Measurements from ENCODE around the gene RARRES2. TPM values are rescaled to one million over a fixed set of nuclear protein-coding genes. Genes with fewer than 3 reads are reported as not detected.

RARRES2 gene
- total and polyA plus RNA-seq, 2 of the 13 experiments (the other 11 are each of a cell fraction or from before 2014, with no cell fraction given), result 134 to 172 TPM

GRCh38 chr7:150368096-150368883 lies 26.9 kb upstream of the RARRES2 start, which contains the start of gene REPIN1 (continued):
- TF ChIP-seq, protein P1, sequence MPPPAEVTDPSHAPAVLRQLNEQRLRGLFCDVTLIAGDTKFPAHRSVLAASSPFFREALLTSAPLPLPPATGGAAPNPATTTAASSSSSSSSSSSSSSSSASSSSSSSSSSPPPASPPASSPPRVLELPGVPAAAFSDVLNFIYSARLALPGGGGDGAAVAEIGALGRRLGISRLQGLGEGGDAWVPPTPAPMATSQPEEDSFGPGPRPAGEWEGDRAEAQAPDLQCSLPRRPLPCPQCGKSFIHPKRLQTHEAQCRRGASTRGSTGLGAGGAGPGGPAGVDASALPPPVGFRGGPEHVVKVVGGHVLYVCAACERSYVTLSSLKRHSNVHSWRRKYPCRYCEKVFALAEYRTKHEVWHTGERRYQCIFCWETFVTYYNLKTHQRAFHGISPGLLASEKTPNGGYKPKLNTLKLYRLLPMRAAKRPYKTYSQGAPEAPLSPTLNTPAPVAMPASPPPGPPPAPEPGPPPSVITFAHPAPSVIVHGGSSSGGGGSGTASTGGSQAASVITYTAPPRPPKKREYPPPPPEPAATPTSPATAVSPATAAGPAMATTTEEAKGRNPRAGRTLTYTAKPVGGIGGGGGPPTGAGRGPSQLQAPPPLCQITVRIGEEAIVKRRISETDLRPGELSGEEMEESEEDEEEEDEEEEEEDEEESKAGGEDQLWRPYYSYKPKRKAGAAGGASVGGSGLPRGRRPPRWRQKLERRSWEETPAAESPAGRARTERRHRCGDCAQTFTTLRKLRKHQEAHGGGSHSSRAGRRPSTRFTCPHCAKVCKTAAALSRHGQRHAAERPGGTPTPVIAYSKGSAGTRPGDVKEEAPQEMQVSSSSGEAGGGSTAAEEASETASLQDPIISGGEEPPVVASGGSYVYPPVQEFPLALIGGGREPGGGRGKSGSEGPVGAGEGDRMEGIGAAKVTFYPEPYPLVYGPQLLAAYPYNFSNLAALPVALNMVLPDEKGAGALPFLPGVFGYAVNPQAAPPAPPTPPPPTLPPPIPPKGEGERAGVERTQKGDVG (CRISPR knock-in tag; IDR thresholded peaks at IDR 0.05; ENCODE audit: borderline replicate concordance), result no peak
- TF ChIP-seq SRF (IDR thresholded peaks at IDR 0.05; ENCODE audit: low read depth, low read length) (no peak), HNRNPL (IDR thresholded peaks at IDR 0.05; ENCODE audit: low read depth, low read length) (peak; percentile 92), ZNF569 (CRISPR knock-in tag; IDR thresholded peaks at IDR 0.05; ENCODE audit: borderline replicate concordance) (no peak), ZBTB43 (CRISPR knock-in tag; conservative IDR thresholded peaks at IDR 0.05) (peak; percentile 90), ELF3 (CRISPR knock-in tag; IDR thresholded peaks at IDR 0.05) (no peak), ZSCAN30 (CRISPR knock-in tag; IDR thresholded peaks at IDR 0.05) (no peak), MXD3 (CRISPR knock-in tag; IDR thresholded peaks at IDR 0.05) (0 out of 2 replicates have a peak, but pooled peaks have one; percentile 38), SP140L (CRISPR knock-in tag; IDR thresholded peaks at IDR 0.05; ENCODE audit: borderline replicate concordance) (no peak), ZNF274 (CRISPR knock-in tag; IDR thresholded peaks at IDR 0.05) (no peak), ZFP37 (CRISPR knock-in tag; IDR thresholded peaks at IDR 0.05; ENCODE audit: borderline replicate concordance) (0 out of 2 replicates have a peak, but pooled peaks have one; percentile 22), ZNF362 (CRISPR knock-in tag; IDR thresholded peaks at IDR 0.05; ENCODE audit: borderline replicate concordance) (no peak), ZNF136 (CRISPR knock-in tag; IDR thresholded peaks at IDR 0.05; ENCODE audit: low read depth) (0 out of 2 replicates have a peak, but pooled peaks have one; percentile 16)
- TF ChIP-seq, protein P2, sequence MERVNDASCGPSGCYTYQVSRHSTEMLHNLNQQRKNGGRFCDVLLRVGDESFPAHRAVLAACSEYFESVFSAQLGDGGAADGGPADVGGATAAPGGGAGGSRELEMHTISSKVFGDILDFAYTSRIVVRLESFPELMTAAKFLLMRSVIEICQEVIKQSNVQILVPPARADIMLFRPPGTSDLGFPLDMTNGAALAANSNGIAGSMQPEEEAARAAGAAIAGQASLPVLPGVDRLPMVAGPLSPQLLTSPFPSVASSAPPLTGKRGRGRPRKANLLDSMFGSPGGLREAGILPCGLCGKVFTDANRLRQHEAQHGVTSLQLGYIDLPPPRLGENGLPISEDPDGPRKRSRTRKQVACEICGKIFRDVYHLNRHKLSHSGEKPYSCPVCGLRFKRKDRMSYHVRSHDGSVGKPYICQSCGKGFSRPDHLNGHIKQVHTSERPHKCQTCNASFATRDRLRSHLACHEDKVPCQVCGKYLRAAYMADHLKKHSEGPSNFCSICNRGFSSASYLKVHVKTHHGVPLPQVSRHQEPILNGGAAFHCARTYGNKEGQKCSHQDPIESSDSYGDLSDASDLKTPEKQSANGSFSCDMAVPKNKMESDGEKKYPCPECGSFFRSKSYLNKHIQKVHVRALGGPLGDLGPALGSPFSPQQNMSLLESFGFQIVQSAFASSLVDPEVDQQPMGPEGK (CRISPR knock-in tag; IDR thresholded peaks at IDR 0.05), result peak; percentile 89
- TF ChIP-seq, protein P3, sequence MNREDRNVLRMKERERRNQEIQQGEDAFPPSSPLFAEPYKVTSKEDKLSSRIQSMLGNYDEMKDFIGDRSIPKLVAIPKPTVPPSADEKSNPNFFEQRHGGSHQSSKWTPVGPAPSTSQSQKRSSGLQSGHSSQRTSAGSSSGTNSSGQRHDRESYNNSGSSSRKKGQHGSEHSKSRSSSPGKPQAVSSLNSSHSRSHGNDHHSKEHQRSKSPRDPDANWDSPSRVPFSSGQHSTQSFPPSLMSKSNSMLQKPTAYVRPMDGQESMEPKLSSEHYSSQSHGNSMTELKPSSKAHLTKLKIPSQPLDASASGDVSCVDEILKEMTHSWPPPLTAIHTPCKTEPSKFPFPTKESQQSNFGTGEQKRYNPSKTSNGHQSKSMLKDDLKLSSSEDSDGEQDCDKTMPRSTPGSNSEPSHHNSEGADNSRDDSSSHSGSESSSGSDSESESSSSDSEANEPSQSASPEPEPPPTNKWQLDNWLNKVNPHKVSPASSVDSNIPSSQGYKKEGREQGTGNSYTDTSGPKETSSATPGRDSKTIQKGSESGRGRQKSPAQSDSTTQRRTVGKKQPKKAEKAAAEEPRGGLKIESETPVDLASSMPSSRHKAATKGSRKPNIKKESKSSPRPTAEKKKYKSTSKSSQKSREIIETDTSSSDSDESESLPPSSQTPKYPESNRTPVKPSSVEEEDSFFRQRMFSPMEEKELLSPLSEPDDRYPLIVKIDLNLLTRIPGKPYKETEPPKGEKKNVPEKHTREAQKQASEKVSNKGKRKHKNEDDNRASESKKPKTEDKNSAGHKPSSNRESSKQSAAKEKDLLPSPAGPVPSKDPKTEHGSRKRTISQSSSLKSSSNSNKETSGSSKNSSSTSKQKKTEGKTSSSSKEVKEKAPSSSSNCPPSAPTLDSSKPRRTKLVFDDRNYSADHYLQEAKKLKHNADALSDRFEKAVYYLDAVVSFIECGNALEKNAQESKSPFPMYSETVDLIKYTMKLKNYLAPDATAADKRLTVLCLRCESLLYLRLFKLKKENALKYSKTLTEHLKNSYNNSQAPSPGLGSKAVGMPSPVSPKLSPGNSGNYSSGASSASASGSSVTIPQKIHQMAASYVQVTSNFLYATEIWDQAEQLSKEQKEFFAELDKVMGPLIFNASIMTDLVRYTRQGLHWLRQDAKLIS (CRISPR knock-in tag; IDR thresholded peaks at IDR 0.05), result no peak

Data from HepG2 (cell line).